ENCODE results near the gene ZNF48. TPM values are rescaled to one million over a fixed set of nuclear protein-coding genes. Genes with fewer than 3 reads are reported as not detected.

ZNF48 gene
- total RNA-seq, 1 experiment from 2014 or later: 57.3 TPM

DNA sequence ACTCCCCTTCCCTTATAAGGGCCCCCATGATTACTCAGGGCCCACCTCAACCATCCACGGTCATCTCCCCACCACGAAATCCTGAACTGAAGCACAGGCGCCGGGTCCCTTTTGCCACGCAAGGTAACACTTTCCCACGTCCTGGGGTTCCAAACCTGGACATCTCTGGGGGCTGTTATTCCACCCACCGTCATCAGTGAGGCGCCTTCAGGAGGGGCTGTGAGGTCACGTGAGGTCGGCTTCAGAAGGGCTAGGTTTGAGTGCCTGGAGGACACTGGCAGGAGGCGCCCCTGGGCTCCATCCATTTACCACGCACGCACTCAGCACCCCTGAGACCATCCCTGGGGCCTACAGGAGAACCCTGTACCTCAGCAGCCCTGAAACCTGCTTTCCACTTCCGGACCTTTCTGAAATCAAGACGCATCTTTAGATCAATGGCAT is 44.2 kb upstream of the ZNF48 start:
- Histone ChIP-seq H3K27me3 (ENCODE audit: insufficient read depth, low read length) (no peaks in the 10 kb centered on the region), H3K79me1 (ENCODE audit: insufficient read depth, low read depth, low read length, poor library complexity, severe bottlenecking) (peaks cover 8% of the 10 kb centered on the region), H3K79me2 (ENCODE audit: insufficient read depth, low read length) (peaks cover 3% of the 10 kb centered on the region; the same call in 1 of the 2 replicates), H2AK5ac (ENCODE audit: insufficient read length, low read length) (no peak overlapping the region), H3K4ac (ENCODE audit: low read depth, low read length) (no peak overlapping the region), H2BK15ac (ENCODE audit: low read depth, low read length) (no peak overlapping the region), H2AFZ (ENCODE audit: low read length) (no peak overlapping the region), H3K9ac (ENCODE audit: extremely low read depth, insufficient read length, low read length) (no peak overlapping the region), H3K4me2 (ENCODE audit: insufficient read depth, insufficient read length, low read length) (no peak overlapping the region), H2BK120ac (ENCODE audit: low read depth, low read length, poor library complexity, severe bottlenecking) (no peak overlapping the region), H3K18ac (ENCODE audit: insufficient read length, low read depth, low read length) (no peak overlapping the region), H3T11ph (ENCODE audit: low read length) (no peak overlapping the region), H3K56ac (ENCODE audit: insufficient read length, low read depth, low read length) (no peak overlapping the region), H3K23ac (ENCODE audit: insufficient read length, low read depth, low read length) (no peak overlapping the region), H4K20me1 (ENCODE audit: control insufficient read depth, insufficient read depth, insufficient read length) (no peaks in the 10 kb centered on the region), H4K5ac (ENCODE audit: insufficient read length, low read depth, low read length) (no peak overlapping the region), H4K91ac (ENCODE audit: insufficient read length, low read depth, low read length) (no peak overlapping the region), H2BK20ac (ENCODE audit: low read depth, low read length, poor library complexity, severe bottlenecking) (no peak overlapping the region), H3K4me1 (ENCODE audit: insufficient read depth, low read length) (no peaks in the 10 kb centered on the region), H3K23me2 (ENCODE audit: insufficient read length, low read depth, low read length, poor library complexity, severe bottlenecking) (peaks cover 12% of the 10 kb centered on the region), H3K9me3 (ENCODE audit: control insufficient read depth, low read depth, low read length) (no peaks in the 10 kb centered on the region), H4K8ac (replicated peaks; ENCODE audit: insufficient read length, low read depth, low read length) (no peak overlapping the region), H3K27ac (ENCODE audit: insufficient read length, low read depth, low read length) (no peak overlapping the region), H2BK5ac (ENCODE audit: insufficient read length, low read length) (no peak overlapping the region), H3K14ac (ENCODE audit: insufficient read depth, low read length) (no peak overlapping the region), H2BK12ac (ENCODE audit: insufficient read length, low read depth, low read length) (no peak overlapping the region)
- WGBS (ENCODE audit: extremely low coverage, insufficient read length, low lambda C conversion rate): no CpG with 5 or more reads among the region's 15 CpGs
- TF ChIP-seq, protein P1, sequence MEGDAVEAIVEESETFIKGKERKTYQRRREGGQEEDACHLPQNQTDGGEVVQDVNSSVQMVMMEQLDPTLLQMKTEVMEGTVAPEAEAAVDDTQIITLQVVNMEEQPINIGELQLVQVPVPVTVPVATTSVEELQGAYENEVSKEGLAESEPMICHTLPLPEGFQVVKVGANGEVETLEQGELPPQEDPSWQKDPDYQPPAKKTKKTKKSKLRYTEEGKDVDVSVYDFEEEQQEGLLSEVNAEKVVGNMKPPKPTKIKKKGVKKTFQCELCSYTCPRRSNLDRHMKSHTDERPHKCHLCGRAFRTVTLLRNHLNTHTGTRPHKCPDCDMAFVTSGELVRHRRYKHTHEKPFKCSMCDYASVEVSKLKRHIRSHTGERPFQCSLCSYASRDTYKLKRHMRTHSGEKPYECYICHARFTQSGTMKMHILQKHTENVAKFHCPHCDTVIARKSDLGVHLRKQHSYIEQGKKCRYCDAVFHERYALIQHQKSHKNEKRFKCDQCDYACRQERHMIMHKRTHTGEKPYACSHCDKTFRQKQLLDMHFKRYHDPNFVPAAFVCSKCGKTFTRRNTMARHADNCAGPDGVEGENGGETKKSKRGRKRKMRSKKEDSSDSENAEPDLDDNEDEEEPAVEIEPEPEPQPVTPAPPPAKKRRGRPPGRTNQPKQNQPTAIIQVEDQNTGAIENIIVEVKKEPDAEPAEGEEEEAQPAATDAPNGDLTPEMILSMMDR (conservative IDR thresholded peaks at IDR 0.05): no peak
- Mint-ChIP-seq H3K9me3 (no peaks in the 10 kb centered on the region), H3K27ac (no peak overlapping the region; a peak in 1 of 7 replicates), H3K4me3 (no peak overlapping the region), H3K27me3 (ENCODE audit: low read depth) (no peaks in the 10 kb centered on the region; the same call in 1 of the 2 replicates), H3K4me1 (peaks cover 8 to 11% of the 10 kb centered on the region in 2 experiments), H3K36me3 (ENCODE audit: insufficient read depth in 1 of 3, low read depth in 3 of 3) (peaks cover 25 to 54% (median 47%) of the 10 kb centered on the region in 3 experiments; a peak in 6 of 7 replicates)
- no peak for DNase-seq
